GM19372 (cell line): Measurements from ENCODE around the gene UBXN2A.
"Not testable (repeated sequence)": the region's sequence is repeated elsewhere in the genome, so short reads cannot be mapped to it uniquely, and the experiment has no call there.

Experiments used
- ATAC-seq: cut with Tn5 transposase; IDR thresholded peaks from one replicate; pipeline ENCODE4 v1.9.1; 2021; ENCODE audit warnings: mild to moderate bottlenecking, low read depth, moderate library complexity; ENCODE audit not compliant: unreplicated experiment

UBXN2A gene

DNA sequence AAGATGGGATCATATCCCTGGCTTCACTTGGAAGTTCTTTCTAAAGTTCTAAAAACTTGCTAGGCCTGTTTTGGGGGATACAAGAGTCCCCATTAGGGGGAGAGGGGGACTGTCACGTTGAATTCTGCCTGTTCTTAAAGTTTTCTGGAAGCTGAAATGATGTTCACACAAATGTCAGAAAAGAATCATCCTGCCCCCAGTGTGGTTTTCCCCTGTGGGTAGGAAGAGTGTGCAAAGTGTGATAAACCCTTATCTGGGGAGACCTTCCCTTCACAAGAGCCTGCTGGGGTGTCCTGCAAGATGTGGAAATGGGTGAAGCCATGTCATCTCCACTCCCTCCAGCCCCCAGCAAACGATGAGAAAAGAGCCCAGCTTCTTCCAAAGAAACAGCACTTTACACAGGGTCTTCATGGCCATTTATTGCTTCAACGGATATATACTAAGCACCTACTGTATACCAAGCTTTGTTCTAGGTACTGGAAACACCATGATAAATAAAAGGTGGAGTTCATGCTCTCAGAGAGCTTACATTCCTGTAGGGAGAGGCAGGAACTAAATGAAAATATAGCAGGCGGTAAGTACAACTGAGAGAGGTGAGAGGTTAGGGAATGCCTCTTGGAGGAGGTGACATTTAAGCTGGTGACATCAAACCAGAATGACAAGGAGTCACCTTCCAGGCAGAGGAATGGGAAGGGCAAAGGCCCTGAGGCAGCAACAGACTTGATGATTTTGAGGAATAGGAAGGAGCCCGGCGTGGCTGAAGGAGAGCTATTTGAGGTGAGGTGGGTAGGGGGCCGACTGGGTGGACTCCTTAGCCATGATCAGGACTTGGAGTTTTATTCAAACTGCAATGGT lies 71.2 kb downstream of the UBXN2A start:
- ATAC-seq = no peak

DNA sequence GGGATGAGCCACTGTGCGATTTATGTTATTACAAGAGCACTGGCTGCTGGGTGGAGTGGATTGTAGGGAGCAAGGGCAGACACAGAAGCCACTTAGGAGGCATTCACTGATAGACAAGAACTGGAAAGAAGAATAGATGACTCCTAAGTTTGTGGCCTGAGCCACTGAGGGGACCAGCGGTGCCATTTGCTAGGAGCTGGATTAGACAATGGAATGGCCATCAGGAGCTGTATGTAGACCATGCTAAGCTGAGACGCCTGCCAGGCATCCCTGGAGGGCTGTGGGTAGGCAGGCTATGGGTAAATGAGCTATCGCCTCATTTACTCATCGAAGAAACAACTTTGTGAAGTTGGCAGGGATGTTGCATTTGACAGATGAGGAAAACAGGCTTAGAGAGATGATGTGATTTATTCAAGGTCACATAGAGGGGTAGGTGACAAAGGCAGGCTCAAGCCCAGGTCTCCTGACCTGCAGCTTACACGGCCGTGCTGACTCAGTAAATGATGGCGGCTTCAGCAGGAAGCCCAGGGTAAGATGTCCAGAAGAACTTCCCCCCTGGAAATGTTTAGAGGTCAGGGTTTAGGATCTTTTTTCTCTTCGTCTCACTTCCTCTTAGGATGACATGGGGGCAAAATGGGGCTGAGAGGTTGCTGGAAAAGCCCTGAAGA lies 72.4 kb downstream of the UBXN2A start:
- no peak for ATAC-seq

DNA sequence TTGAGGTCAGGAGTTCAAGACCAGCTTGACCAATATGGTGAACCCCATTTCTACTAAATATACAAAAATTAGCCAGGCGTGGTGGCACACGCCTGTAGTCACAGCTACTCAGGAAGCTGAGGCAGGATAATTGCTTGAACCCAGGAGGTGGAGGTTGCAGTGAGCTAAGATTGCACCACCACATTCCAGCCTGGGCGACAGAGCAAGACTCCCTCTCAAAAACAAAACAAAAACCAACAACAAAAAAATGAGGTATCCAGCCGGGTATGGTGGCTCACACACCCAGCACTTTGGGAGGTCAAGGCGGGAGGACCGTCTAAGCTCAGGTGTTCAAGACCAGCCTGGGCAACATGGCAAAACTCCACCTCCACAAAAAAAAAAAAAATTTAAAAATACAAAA lies 74.6 kb downstream of the UBXN2A start:
- ATAC-seq = not testable (repeated sequence)

DNA sequence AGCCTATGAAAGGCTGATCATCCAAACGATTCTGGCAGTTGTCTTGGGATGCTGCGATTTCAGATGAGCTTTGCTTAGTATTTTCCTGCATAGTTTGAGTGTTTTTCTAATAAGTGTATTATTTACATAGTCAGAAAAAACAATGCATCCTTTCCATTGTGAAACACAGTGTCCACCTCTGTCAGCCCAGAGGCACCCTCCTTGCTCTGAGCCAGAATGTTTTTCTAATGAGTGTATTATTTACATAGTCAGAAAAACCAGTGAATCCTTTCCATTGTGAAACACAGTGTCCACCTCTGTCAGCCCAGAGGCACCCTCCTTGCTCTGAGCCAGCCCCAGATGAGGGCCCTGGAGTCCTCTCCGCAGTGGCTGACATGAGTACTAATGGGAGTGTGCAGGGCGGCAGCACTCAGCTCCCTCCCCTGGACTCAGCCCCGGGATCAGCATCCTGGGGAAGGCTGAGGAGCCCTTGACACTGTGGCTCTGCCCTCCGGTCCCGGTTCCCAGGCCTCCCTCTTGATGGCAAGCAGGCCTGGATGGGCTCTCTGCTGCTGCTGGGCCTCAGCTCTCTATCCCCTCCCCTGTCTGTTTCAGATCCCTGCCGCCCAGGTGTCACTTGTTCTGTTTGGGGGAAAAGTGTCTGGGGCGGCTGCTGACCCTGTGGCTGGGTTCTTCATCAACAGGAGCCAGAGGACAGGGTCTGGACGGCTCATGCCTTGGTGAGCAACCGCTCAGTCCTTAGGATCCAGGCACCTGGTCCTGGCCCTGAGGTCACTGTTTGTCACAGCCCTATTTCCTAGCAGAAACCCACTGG lies 75.5 kb downstream of the UBXN2A start:
- ATAC-seq = no peak

DNA sequence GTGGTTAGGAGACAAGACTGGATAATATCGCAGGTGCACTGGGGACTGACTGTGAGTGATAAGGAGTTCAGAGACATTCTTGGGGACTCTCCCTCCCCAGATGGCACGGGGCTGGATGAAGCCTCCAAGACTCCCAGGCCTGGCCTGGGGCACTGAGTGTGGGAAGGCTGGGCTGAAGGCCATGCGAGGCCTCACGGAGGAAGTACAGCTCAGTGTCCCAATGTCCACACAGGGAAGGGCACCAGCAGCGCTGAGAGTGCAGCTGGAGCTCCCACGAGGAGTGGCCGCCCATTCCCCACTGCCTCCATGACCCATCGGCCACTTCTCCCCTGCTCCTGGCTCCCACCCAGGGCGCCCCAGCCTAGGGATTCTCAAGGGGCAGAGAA lies 76.1 kb downstream of the UBXN2A start:
- no peak for ATAC-seq

DNA sequence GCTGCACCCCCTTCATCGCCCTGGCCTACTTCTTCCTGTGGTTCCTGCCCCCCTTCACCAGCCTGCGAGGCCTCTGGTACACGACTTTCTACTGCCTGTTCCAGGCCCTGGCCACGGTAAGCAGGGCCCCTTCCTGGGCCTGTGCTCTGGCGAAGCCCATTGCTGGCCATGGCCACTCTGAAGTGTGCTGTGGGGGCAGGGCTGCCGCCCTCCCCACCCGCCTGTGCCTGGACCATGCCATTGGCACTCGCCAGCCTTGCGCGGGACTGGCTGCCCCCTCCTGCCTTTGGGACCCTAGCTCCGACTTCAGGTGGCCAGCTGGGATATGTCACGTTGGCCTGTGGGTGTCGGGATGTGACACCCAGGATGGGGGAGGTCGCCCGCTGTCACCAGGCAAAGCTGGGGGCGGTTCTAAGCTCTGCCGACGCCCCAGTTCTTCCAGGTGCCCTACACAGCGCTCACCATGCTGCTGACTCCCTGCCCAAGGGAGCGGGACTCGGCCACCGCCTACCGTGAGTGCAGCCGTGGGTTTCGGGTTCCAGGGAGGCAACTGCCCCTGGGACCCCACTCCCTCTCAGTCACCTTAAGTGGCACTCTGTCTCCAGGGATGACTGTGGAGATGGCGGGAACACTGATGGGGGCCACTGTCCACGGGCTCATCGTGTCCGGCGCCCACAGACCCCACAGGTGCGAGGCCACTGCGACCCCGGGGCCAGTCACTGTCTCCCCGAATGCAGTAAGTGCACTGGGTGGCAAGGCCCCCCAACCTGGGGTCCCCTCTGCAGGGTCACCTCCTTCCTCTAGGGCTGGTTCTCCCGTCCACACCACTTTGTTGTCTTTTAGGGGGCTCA lies 76.8 kb downstream of the UBXN2A start:
- no peak for ATAC-seq

DNA sequence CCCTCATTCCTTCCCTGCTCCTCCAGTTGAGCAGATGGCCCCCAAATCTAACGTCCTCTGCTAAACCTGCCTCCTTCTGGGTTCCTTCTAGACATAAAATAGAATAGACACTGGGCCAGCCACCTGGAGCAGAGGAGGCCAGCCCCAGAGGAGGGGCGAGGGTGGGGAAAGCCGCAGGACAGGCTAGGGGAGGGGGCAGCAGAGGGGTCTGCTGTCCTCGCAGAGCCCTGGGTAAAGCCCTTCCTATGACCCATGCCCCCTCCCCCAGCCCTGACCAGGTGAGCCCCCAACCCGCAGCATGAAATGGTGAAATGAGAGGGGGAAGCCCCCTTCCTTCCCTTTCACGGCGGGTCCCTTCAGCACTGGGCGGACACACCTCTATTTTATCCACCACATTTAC lies 77.4 kb downstream of the UBXN2A start:
- no peak for ATAC-seq

DNA sequence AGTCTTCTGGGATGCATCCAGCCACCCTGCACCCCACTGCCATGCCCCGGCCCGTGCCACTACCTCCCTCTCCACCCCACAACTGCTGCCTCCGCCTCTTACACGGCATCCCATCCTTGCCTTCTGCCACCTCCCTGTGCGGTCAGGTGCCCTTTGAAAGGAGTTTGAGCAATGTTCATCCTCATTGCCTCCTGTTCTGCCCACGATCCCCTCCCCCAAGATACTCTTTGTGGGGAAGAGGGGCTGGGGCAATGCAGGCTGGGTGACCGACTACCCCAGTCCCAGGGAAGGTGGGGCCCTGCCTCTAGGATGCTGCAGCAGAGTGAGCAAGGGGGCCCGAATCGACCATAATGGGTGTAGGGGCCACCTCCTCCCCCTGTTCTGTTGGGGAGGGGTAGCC lies 78.0 kb downstream of the UBXN2A start:
- no peak for ATAC-seq

DNA sequence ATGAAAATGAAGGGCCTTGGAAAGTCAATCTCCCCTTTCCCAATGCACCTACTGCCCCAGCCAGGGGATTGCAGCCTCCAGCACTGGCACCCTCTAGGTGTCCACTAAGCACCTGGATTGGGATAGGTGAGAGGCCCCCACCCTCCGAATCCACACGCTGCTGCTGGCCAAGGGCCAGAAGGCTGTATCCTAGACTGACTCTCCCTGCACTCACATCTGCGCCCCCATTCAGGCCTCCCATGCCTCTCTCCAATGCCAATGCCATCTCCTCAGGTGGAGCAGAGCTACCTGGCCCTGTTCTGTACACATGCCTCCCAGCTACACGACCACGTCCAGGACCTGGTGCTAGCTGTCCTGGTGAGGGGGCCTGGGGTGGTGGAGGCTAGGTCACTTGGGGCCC lies 79.5 kb downstream of the UBXN2A start:
- no peak for ATAC-seq

DNA sequence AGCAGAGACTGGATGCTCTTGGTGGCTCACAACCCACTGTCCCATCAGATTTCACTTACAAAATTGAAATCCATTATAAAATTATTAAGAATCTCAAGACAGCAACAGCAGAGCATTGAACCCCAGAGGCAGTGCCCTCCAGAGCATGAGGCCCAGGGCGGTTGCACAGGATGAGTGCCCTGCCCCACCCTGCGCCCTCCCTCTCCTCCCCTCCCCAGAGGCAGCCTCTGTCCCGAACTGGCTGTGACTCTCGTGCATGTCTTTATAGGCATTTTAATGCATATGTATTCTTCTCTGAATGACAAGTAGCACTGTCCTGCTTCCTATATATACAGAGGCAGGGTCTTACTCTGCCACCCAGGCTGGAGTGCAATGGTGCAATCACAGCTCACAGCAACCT lies 80.0 kb downstream of the UBXN2A start:
- ATAC-seq = no peak

DNA sequence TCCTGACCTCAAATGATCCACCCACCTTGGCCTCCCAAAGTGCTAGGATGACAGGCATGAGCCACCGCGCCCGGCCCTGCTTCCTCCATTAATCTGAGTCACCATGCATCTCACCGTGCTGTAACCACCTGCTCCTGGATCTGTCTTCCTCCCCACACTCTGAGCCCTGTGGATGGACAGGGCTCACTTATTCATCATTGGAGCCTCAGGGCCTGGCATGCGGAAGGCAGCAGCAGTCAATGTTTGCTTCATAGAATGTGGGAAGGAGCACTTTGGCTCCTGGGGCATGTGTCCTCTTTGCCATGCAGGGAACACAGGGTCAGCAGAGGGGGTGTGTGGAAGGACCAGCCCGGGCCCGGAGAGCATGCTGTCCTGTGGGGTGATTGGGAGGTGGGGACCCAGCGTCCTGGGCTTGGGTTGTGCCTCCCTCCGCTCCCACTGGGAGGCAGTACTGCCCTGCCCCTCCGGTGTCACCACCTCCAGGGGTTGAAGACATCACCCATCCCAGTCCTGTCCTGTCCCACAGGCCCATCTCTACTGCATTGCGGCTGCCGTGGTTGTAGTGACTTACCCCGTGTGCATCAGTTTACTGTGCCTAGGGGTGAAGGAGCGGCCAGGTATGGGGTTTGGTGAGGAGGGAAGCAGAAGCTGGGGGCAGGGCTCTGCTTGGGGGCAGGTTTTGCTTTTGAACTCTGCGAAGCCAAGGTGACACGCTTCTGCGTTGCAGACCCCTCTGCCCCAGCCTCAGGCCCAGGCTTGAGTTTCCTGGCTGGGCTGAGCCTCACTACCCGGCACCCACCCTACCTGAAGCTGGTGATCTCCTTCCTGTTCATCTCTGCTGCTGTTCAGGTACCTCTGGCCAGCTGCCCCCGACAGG lies 81.1 kb downstream of the UBXN2A start:
- ATAC-seq = no peak

DNA sequence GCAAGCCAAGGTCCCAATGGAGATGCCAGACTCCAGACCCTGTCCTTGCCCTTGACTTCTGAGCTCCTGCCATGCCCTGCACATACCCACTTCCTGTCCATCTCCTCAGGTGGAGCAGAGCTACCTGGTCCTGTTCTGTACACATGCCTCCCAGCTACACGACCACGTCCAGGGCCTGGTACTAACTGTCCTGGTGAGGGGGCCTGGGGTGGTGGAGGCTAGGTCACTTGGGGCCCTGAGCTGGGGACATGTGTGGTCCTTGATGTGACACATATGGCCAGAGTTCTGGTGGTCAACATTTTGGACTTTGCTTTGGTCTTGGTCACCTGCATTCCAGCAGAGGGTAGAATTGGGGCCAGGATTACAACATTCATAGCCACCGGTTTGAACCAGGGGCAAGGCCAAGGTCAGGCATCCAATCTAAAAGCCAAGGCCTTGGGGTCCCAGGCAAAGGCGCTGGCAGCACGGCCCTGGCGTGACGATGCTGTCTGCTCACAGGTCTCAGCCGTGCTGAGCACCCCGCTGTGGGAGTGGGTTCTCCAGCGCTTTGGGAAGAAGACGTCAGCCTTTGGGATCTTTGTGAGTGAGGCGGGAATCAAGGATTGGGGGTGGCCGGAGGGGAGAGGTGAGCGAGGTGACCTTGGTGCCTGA lies 82.2 kb downstream of the UBXN2A start:
- no peak for ATAC-seq

DNA sequence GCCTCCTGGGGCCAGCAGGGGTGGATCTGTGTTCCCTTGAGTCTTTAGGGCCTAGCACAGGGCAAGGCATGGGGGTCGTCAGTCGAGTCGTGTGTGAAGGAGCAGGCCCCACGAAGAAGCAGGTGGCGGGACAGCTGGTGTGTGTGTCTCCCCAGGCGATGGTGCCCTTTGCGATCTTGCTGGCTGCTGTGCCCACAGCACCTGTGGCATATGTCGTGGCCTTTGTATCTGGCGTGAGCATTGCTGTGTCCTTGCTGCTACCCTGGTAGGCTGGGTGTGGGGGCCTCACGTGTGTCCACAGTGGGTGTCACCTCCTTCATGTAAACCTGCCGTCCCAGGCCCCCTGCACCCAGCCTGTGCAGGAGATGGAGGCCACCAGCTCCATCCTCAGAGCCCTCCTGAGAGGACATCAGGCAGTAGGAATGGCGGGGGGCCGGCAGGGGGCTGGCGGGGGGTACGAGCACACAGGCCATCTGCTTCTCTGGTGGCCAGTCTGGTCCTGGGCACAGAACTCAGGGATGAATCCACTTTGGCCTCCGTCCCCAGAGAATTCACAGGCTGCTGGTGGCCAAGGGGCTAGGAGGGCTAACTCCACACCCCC lies 82.8 kb downstream of the UBXN2A start:
- ATAC-seq = no peak

DNA sequence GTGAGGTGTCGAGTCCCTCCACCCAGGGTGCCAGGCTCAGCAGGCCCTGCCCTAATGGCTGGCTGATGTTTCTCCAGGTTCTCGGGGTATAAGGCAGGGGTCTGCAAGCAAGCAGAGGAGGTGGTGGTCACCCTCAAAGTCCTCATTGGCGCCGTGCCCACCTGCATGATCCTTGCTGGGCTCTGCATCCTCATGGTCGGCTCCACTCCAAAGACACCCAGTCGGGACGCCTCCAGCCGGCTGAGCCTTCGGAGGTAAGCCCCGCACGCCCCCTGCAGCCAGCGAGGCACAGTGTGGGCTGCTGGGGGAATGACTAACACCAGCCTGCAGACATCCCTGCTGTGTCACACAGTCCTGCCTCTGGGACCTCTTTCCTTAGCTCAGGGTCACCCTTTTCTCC lies 83.8 kb downstream of the UBXN2A start:
- no peak for ATAC-seq

DNA sequence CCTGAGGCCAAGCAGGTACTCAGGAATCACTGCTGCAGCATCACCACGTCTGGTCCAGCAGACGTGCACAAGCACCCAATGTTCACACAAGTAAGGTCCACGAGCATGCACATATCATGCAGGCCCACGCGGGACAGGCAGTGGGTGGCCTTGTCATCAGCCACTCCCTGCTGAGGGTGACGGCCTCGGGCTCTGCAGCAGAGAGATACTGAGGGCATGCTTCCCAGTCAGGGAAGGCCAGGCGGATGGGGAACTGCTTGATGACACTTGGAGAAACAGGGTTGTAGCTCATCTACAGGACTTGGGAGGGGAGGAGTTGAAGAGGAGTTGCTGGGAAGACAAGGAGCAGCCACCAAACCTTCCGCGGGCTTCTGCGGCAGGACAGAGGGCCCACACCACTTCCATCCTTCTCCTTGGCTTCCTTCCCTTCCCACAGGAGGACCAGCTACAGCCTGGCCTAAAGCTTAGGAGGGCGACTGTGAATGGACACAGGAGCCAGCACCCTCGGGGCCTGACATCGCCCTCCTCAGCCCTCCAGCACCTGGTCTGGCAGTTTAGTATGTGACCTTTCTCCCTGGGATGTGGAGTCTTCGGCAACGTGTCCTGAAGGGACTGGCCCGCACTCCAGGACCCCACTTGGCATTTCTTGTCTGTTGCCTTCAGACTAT lies 84.9 kb downstream of the UBXN2A start:
- ATAC-seq = no peak

DNA sequence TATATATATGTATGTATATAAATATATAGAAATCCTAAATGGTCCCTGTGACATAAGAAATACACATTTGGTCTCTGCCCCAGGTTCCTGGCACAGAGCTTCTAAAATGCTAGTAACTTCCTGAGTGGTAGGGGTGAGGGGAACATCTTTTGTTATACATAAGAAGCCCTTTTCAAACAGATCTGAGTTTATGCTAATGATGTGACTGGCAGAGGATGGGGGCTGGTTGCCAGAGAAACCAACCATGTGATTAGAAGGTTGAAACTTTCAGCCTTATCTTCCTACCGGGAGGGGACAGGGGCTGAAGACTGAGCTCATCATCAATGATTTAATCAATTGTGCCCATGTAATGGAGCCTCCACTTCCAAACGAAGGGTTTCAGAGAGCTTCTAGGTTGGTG lies 86.0 kb downstream of the UBXN2A start:
- no peak for ATAC-seq

DNA sequence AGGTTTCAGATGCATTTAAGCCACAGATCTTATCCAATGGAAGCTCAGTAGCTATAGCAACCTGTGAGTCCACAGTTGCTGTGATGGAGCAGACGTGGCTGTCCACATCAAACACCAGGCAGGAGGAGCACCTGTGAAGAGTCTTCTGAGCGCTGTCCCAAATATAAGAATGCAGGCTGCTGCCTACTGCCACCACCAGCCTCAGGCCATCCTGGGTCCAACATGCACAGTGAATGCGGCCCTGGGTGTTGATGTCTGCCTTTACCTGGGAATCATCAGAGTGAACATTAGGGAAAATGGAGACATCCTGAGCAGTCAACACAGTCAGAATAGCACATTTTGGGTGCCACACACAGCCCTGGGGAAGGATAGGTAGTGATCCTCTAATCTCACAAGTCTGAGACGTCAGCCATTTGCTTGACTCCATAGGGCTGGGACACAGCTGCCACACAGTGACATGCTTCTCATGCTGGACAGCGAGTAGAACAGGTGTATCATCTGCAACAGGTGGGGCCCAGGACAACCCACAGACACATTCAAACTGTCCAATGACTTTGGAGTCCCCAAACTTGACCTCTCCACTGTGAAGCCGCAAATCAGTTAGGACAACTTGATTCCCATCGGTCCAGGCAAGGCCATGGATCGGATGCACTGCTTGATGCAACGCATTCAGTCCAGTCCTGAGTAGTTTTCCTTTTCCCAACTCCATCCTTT lies 98.7 kb downstream of the UBXN2A start:
- ATAC-seq = no peak
